GM12878 (cell line): ENCODE data around the gene RASAL1. TPM values are rescaled to one million over a fixed set of nuclear protein-coding genes. Genes with fewer than 3 reads are reported as not detected.
A peak's percentile ranks its signal among the peaks of the same experiment; 100 is the strongest.

Experiments
- ATAC-seq: fragments of 200-7000 bp; cut with Tn5 transposase; 3 replicates; pipeline ENCODE4 v1.9.1; 2020; ENCODE audit warnings: mild to moderate bottlenecking, moderate library complexity
- BruUV-seq: library from RNA; stranded (reverse); fragments of 400-500 nt; replicated peaks from 2 replicates; lab custom pipeline; 2021; lab: Mats Ljungman, UMichigan
- CTCF ChIA-PET: fragments of 300-600 bp; sonication (Branson Sonifier 250); formaldehyde crosslinking; extraction: SDS; loops from one replicate; lab custom pipeline; 2021; ENCODE audit warnings: inconsistent platforms; lab: Yijun Ruan, JAX
- POLR2A ChIA-PET: fragments of 350-600 bp; formaldehyde crosslinking; extraction: SDS; loops from one replicate; lab custom pipeline; 2021; ENCODE audit warnings: inconsistent platforms; lab: Charles Lee
- RAD21 ChIA-PET: fragments of 300-600 bp; sonication (Branson Sonifier 250); formaldehyde crosslinking; loops from one replicate; lab custom pipeline; 2023; ENCODE audit warnings: antibody characterized with exemption; ENCODE audit not compliant: unreplicated experiment; lab: Charles Lee
- SMC1A ChIA-PET: fragments of 300-600 bp; sonication (Branson Sonifier 250); formaldehyde crosslinking; loops from one replicate; lab custom pipeline; 2023; ENCODE audit not compliant: unreplicated experiment, uncharacterized antibody; lab: Charles Lee
- DNase-seq: peaks from one replicate; pipeline ENCODE4 v3.0.0-alpha.2; 2011; ENCODE audit warnings: low read depth, low spot score
- FAIRE-seq: peaks from 3 replicates; lab custom pipeline; 2011; peaks lifted over from hg19 to GRCh38; lab: Jason Lieb, UNC
- H2AFZ ChIP-seq: 2 replicates; pipeline ENCODE4 v1.6.0; 2011; ENCODE audit warnings: low read depth, low read length, control low read depth; ENCODE audit not compliant: control insufficient read depth
- H3K27ac ChIP-seq: 2 replicates; pipeline ENCODE4 v1.5.1; 2011; ENCODE audit warnings: control low read depth; ENCODE audit not compliant: control insufficient read depth, insufficient read depth
- H3K27me3 ChIP-seq, 2 experiments: replicated peaks in 1 of 2; 2 replicates each; pipeline versions ENCODE4 v1.6.0 to v1.6.1; 2011; ENCODE audit warnings: low read length in 1 of 2; ENCODE audit not compliant: control insufficient read depth in 2 of 2, insufficient read depth in 2 of 2
- H3K36me3 ChIP-seq, 2 experiments: 2 replicates each; pipeline ENCODE4 v1.5.1; 2011; ENCODE audit warnings: low read length in 1 of 2; ENCODE audit not compliant: control insufficient read depth in 2 of 2, insufficient read depth in 2 of 2
- H3K4me1 ChIP-seq: 2 replicates; pipeline ENCODE4 v1.6.1; 2011; ENCODE audit warnings: mild to moderate bottlenecking, low read length, moderate library complexity, mixed read lengths; ENCODE audit not compliant: control insufficient read depth, insufficient read depth
- H3K4me2 ChIP-seq: 2 replicates; pipeline ENCODE4 v1.6.0; 2011; ENCODE audit warnings: control low read depth; ENCODE audit not compliant: control insufficient read depth, insufficient read depth
- H3K4me3 ChIP-seq: fragments of 200-600 bp; sonication (generic); 2 replicates; pipeline ENCODE4 v1.5.1; 2016
- H3K79me2 ChIP-seq: 2 replicates; pipeline ENCODE4 v1.6.0; 2011; ENCODE audit warnings: low read length; ENCODE audit not compliant: control insufficient read depth, insufficient read depth
- H3K9ac ChIP-seq: 2 replicates; pipeline ENCODE4 v1.8.0; 2011; ENCODE audit warnings: low read length, control low read depth, mixed read lengths; ENCODE audit not compliant: control insufficient read depth, insufficient read depth
- H3K9me3 ChIP-seq: replicated peaks from 3 replicates; pipeline ENCODE4 v1.5.1; 2011; ENCODE audit warnings: mild to moderate bottlenecking, low read length; ENCODE audit not compliant: control insufficient read depth, insufficient read depth
- H4K20me1 ChIP-seq: 2 replicates; pipeline ENCODE4 v1.6.0; 2011; ENCODE audit not compliant: control insufficient read depth, insufficient read depth
- CHD4 ChIP-seq: fragments of 200-600 bp; sonication (generic); IDR thresholded peaks from 2 replicates; pipeline ENCODE4 v1.6.1; 2016; ENCODE audit warnings: mild to moderate bottlenecking
- HCFC1 ChIP-seq: fragments of 150-350 bp; IDR thresholded peaks from 2 replicates; pipeline ENCODE4 v1.6.1; 2014; ENCODE audit warnings: low read length
- POU2F2 ChIP-seq: IDR thresholded peaks from 3 replicates; pipeline ENCODE4 v1.6.1; 2011; ENCODE audit warnings: low read depth, mild to moderate bottlenecking, low read length, borderline replicate concordance
- SUPT20H ChIP-seq: IDR thresholded peaks from 2 replicates; pipeline ENCODE4 v1.6.1; 2011; ENCODE audit warnings: low read depth, mild to moderate bottlenecking, low read length, moderate library complexity, borderline replicate concordance; ENCODE audit not compliant: control insufficient read depth
- TAF1 ChIP-seq: IDR thresholded peaks from 2 replicates; pipeline ENCODE4 v1.6.1; 2011; ENCODE audit warnings: mild to moderate bottlenecking, low read depth, low read length, borderline replicate concordance
- TCF3 ChIP-seq: IDR thresholded peaks from 2 replicates; pipeline ENCODE4 v1.6.1; 2012; ENCODE audit warnings: low read depth, mild to moderate bottlenecking, low read length, borderline replicate concordance; ENCODE audit not compliant: insufficient read depth
- WGBS: methylation state at CpG from one replicate; pipeline ENCODE4 v1.1.6; 2016; ENCODE audit warnings: low lambda C conversion rate; ENCODE audit not compliant: insufficient replicate concordance, insufficient coverage; ENCODE audit errors: missing lambda C conversion rate; 5-methylcytosine and 5-hydroxymethylcytosine counted together
- in situ Hi-C: fragments of 300-500 bp; cut with MboI; formaldehyde crosslinking; loops from 9 replicates; pipeline ENCODE4 v1.14.3; 2018; ENCODE audit warnings: mixed read lengths
- intact Hi-C: fragments of 100-400 bp; cut with micrococcal nuclease; formaldehyde crosslinking; loops from one replicate; pipeline ENCODE4 v1.14.2; 2022; ENCODE audit not compliant: unreplicated experiment
- polyA plus RNA-seq, 11 experiments: library from polyadenylated mRNA; depleted of rRNA in 4 of 11; unstranded in 6 of 11; stranded (reverse) in 5 of 11; fragments of >200 nt; fragmentation: Nextera tagmentation in 4 of 11; fragmentation: Illumina TruSeq in 1 of 11; extraction: Ambion mirVana in 4 of 11; extraction: Trizol in 1 of 11; gene quantifications; 1 replicate in 1 of 11; 2 replicates in 10 of 11; pipeline versions ENCODE4 v1.2.1 to v1.2.3, GENCODE V29; 2011 to 2016; ENCODE audit warnings: inconsistent platforms in 2 of 11, missing spikeins in 2 of 11, low read depth in 1 of 11
- total RNA-seq, 4 experiments: library from RNA; depleted of rRNA in 3 of 4; stranded (reverse); fragments of >200 nt in 3 of 4; fragmentation: Illumina TruSeq in 1 of 4; extraction: Trizol in 1 of 4; gene quantifications; 2 replicates each; pipeline versions ENCODE4 v1.2.1 to v1.2.3, GENCODE V29; 2013 to 2021
- TF ChIP-seq, protein P1 (sequence below): fragments of 450-650 bp; IDR thresholded peaks from 2 replicates; pipeline ENCODE4 v1.6.1; 2017; ENCODE audit warnings: borderline replicate concordance
- TF ChIP-seq, protein P2 (sequence below): IDR thresholded peaks from 2 replicates; pipeline ENCODE4 v1.6.1; 2011; ENCODE audit warnings: borderline replicate concordance, low read depth, mild to moderate bottlenecking, moderate library complexity, low read length; ENCODE audit not compliant: insufficient read depth, poor library complexity, severe bottlenecking

RASAL1 gene
- total and polyA plus RNA-seq, 10 of the 15 experiments (the other 5 are each of a cell fraction or from before 2014, with no cell fraction given): 0.12 to 1.0 (median 0.52) TPM; not detected in 6

DNA sequence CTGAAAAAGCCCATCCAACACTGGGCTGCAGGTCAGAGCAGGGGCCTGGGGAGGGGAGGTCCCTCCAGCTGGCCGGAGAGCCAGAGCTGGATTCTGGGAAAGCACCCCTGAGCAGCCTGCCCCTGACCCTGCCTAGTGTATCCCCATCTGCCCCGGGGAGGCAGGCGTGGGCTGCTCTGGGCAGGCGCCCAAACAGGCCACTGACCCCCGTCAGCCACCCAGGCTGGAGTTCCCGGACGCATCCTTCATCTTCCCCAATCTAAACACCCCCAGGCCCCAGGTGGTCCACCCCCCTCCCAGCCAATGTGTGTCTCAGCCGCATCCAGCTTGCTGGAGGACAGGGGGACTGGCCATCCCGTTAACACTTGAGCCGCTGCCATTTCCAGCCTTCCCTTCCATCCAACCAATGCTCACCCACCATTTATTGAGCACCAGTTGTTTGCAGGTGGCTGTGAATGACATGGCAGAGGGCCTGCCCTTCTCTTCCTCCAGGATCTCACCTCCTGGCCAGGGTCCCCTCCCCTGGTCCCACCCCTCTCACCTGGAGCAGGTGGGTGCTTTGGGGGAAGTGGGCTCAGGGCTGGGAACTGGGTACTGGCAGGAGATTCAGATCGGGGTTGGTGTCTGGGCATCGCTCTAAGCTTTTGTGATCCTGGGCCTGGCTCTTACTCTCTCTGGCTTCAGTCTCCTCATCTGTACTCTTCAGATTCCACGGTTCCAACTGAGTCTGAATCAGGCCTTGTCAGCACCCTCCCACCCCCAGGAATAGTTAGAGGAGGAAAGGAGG is 79.8 kb downstream of the RASAL1 start:
- no peak overlapping the region for H3K9ac ChIP-seq
- peaks cover 1 to 5% of the 10 kb centered on the region in 2 experiments; a peak in 3 of 4 replicates for H3K27me3 ChIP-seq
- BruUV-seq: no TSS peak
- ChIA-PET CTCF (interaction anchor here (0.7 to 3.4 kb wide), 4 partner anchors 34 to 119 kb away, joined by 3 to 18 read pairs (median 6); no protein-coding TSS in a partner anchor), RAD21 (interaction anchor here (0.7 to 0.8 kb wide), 3 partner anchors 36 to 43 kb away, joined by 3 read pairs; no protein-coding TSS in a partner anchor), POLR2A (interaction anchor here (0.6 to 1.2 kb wide), 4 partner anchors 26 to 684 kb away, joined by 3 to 4 read pairs (median 4); no protein-coding TSS in a partner anchor), SMC1A (interaction anchor here (1.5 to 17.0 kb wide), 3 partner anchors 13 to 39 kb away, joined by 3 to 416 read pairs (median 7); no protein-coding TSS in a partner anchor)
- no peaks in the 10 kb centered on the region for H3K36me3 ChIP-seq
- H3K4me2 ChIP-seq: no peak overlapping the region
- WGBS: 76% methylated on average over 13 of the region's 13 CpGs
- H3K9me3 ChIP-seq: no peaks in the 10 kb centered on the region
- no peaks in the 10 kb centered on the region; the same call in 1 of the 2 replicates for H4K20me1 ChIP-seq
- H3K4me1 ChIP-seq: peaks cover 16% of the 10 kb centered on the region
- DNase-seq: no peak
- H2AFZ ChIP-seq: no peak overlapping the region
- peaks cover 5% of the 10 kb centered on the region for H3K79me2 ChIP-seq
- no peak for ATAC-seq
- peak overlapping the region; percentile 62; the same call in 1 of the 2 replicates for H3K4me3 ChIP-seq
- no peak overlapping the region for H3K27ac ChIP-seq
- intact Hi-C loops: no loop called here
- in situ Hi-C loops: no loop called here
- TF ChIP-seq POU2F2 (no peak), CHD4 (no peak), SUPT20H (no peak), HCFC1 (no peak), TCF3 (no peak), TAF1 (no peak)
- TF ChIP-seq, protein P1, sequence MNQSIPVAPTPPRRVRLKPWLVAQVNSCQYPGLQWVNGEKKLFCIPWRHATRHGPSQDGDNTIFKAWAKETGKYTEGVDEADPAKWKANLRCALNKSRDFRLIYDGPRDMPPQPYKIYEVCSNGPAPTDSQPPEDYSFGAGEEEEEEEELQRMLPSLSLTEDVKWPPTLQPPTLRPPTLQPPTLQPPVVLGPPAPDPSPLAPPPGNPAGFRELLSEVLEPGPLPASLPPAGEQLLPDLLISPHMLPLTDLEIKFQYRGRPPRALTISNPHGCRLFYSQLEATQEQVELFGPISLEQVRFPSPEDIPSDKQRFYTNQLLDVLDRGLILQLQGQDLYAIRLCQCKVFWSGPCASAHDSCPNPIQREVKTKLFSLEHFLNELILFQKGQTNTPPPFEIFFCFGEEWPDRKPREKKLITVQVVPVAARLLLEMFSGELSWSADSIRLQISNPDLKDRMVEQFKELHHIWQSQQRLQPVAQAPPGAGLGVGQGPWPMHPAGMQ: no peak
- TF ChIP-seq, protein P2, sequence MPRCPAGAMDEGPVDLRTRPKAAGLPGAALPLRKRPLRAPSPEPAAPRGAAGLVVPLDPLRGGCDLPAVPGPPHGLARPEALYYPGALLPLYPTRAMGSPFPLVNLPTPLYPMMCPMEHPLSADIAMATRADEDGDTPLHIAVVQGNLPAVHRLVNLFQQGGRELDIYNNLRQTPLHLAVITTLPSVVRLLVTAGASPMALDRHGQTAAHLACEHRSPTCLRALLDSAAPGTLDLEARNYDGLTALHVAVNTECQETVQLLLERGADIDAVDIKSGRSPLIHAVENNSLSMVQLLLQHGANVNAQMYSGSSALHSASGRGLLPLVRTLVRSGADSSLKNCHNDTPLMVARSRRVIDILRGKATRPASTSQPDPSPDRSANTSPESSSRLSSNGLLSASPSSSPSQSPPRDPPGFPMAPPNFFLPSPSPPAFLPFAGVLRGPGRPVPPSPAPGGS: no peak
- no peak for FAIRE-seq
